ENCODE data around the gene RRP1.

The RRP1 gene

DNA sequence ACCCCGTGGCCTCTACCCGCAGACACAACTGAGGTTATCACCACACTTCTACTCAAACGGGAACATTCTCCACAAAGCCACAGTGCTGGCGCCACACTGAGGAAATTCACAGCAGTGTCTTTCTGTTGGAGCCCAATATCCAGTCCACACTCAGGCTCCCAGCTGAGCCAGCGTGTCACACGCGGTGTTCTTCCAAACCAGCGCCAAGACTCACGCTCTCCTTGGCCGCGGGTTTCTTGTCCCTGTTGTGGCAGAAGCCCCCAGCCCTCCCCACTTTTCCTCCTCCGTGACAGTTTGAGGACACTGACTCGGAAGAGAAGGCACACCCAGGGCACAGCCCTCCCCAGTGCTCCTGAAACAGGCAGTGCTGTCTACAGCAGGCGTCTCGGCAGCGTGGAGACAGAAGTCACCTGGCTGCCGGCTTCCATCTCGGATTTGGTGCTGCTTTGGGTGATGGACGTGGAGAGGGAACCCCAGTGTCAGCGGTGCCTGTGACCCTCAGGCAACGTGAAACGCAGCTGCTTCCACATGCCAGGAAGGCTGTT, 40.3 kb downstream of the RRP1 start:
- TF ChIP-seq, protein P1, sequence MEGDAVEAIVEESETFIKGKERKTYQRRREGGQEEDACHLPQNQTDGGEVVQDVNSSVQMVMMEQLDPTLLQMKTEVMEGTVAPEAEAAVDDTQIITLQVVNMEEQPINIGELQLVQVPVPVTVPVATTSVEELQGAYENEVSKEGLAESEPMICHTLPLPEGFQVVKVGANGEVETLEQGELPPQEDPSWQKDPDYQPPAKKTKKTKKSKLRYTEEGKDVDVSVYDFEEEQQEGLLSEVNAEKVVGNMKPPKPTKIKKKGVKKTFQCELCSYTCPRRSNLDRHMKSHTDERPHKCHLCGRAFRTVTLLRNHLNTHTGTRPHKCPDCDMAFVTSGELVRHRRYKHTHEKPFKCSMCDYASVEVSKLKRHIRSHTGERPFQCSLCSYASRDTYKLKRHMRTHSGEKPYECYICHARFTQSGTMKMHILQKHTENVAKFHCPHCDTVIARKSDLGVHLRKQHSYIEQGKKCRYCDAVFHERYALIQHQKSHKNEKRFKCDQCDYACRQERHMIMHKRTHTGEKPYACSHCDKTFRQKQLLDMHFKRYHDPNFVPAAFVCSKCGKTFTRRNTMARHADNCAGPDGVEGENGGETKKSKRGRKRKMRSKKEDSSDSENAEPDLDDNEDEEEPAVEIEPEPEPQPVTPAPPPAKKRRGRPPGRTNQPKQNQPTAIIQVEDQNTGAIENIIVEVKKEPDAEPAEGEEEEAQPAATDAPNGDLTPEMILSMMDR (IDR thresholded peaks at IDR 0.05; ENCODE audit: low read depth, low read length): peak; percentile 3
- H3K4me3 ChIP-seq (replicated peaks in 1 of 2; ENCODE audit: low read depth in 2 of 2, low read length in 2 of 2): no peak overlapping the region
- no peak for DNase-seq (ENCODE audit: low read depth in 2 of 2)

DNA sequence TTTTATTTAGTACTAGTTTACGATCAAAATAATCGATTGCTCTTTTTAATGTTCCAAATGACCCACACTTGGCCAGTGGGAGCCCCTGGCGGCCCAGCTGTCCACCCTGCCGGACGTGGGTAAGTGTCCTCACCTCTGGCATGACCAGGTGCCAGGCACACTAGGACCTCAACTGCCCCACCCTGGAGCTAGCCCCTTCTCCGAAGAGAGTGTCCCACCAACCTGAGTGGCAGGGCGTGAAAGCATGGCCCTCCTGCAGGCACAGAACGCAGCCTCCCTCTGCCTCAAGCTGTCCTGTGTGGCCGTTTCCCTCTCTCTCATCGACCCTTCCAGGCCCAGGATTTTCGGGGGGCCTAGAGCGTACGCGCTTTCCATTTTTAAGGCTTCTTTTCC, 42.8 kb downstream of the RRP1 start:
- DNase-seq (ENCODE audit: low read depth in 2 of 2): no peak
- H3K4me3 ChIP-seq (replicated peaks in 1 of 2; ENCODE audit: low read depth in 2 of 2, low read length in 2 of 2): no peak overlapping the region
- TF ChIP-seq, protein P1 (IDR thresholded peaks at IDR 0.05; ENCODE audit: low read depth, low read length): no peak

DNA sequence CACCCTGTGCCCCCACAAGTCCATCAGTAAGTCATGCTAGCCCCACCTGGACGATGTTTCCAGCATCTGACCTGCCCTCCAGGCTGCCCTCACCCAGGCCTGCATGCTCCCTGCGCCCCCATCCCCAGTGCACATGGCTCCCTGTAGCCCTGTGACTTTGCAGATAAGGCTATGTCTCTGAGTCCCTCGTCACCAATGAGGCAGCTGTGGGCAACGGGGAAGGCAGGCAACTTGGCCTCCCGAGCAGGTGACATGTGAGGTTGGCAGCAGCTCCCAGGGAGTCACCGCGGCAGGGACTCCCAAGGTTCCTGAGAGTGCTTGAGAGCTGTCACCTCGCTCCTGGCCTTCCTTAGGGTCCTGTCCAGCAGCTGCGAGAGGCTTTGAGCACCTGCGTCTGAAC, 43.3 kb downstream of the RRP1 start:
- no peak overlapping the region for H3K4me3 ChIP-seq (replicated peaks in 1 of 2; ENCODE audit: low read depth in 2 of 2, low read length in 2 of 2)
- TF ChIP-seq, protein P1 (IDR thresholded peaks at IDR 0.05; ENCODE audit: low read depth, low read length): no peak
- no peak for DNase-seq (ENCODE audit: low read depth in 2 of 2)

DNA sequence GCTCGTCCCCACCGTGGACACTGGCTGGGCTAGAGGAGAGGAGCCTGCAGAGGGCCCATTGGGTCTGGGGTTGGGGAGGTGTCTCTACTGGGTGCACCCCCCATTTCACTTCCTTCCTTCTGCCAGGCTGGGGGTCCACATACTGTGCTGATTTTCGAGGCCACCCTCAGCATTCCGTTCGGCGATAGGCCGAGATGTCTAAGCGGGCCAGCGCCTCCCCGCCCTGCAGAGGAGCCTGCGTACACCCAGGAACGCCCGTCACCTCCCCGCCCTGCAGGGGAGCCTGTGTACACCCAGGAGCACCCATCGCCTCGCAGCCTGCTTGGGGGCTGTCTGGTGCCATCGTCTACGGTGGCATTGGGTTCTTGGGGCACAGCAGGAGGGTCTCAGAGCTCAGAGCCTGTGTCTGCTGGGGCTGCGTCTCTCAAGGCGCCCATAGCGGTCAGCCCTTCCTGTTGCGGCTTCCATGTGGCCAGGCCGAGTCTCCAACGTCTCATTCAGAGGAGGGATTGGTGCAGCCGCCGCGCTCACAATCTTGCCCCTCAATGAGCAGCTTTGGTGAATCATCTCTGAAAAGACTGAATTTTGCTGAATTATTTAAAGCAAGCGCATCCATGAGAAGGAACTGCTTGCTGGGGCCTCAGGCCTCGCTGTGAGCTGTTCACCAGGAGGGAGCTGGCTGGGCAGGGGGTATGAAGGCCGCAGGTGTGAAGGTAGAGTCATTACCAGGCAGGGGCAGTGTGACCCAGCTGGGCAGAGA, 44.9 kb downstream of the RRP1 start:
- TF ChIP-seq, protein P1 (IDR thresholded peaks at IDR 0.05; ENCODE audit: low read depth, low read length): no peak
- H3K4me3 ChIP-seq (replicated peaks in 1 of 2; ENCODE audit: low read depth in 2 of 2, low read length in 2 of 2): no peak overlapping the region
- no peak for DNase-seq (ENCODE audit: low read depth in 2 of 2)

DNA sequence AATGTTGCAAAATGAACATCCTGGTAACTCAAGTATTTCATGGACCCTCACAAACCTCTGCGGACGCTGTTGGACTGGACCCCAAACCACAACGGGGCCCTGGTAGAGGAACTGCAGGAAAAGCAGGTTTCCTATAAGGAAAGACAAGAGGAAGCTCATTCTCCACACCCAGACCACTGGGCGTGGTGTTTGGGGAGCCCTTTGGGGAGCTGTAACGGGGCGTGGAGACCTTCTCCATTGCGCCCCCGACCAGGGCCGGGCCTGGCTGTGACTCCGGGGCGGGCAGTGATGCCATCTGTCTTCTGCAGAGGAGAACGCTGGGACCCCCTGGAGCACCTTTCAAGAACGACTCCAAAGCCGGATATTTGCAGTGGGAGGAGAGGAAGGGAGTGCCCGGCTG, 45.7 kb downstream of the RRP1 start:
- no peak overlapping the region for H3K4me3 ChIP-seq (replicated peaks in 1 of 2; ENCODE audit: low read depth in 2 of 2, low read length in 2 of 2)
- no peak for DNase-seq (ENCODE audit: low read depth in 2 of 2)
- TF ChIP-seq, protein P1 (IDR thresholded peaks at IDR 0.05; ENCODE audit: low read depth, low read length): no peak

DNA sequence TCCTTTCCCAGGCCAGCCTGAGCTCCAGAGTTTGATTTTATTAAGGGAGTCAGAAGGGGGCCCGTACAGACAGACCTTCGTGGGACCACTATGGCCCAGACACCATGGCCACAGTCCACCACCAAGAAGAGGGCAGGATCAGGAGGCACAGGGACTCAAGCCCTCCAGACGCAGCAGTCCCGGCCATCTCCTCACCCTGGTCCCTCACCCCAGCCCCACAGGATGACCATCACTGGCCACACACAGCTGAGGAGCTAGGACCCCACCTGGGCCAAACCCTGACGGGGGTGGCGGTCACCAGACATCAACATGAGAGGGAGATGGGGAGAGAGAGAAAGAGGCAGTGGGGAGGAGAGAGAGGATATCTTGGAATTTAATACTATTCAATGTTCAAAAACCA, 46.5 kb downstream of the RRP1 start:
- TF ChIP-seq, protein P1 (IDR thresholded peaks at IDR 0.05; ENCODE audit: low read depth, low read length): no peak
- DNase-seq (ENCODE audit: low read depth in 2 of 2): no peak
- no peak overlapping the region for H3K4me3 ChIP-seq (replicated peaks in 1 of 2; ENCODE audit: low read depth in 2 of 2, low read length in 2 of 2)
